ENCODE measurements around the gene SCP2.

The SCP2 gene

GRCh38 chr1:53066488-53066887 lies 139.4 kb downstream of the SCP2 start:
- peaks cover 4 to 38% (median 15%) of the 10 kb centered on the region in 5 experiments for H3K27me3 ChIP-seq (replicated peaks in 2 of 5; ENCODE audit: control insufficient read depth in 4 of 5, insufficient read depth in 5 of 5, low read length in 4 of 5)
- H3K36me3 ChIP-seq (ENCODE audit: control insufficient read depth in 4 of 4, insufficient read depth in 4 of 4, low read length in 3 of 4), result no peaks in the 10 kb centered on the region
- H3K27ac ChIP-seq (ENCODE audit: insufficient read depth in 1 of 2, low read depth in 1 of 2, low read length in 2 of 2, poor library complexity in 1 of 2, severe bottlenecking in 2 of 2), result no peak overlapping the region
- H3K9me3 ChIP-seq (ENCODE audit: control extremely low read depth in 1 of 5, control insufficient read depth in 4 of 5, insufficient read depth in 2 of 5, low read depth in 1 of 5, low read length in 4 of 5), result no peaks in the 10 kb centered on the region
- ChIA-PET POLR2A (no interaction called here), CTCF (no interaction called here)
- DNase-seq, result no peak
- H3K4me3 ChIP-seq (ENCODE audit: control insufficient read depth in 1 of 7, extremely low read depth in 1 of 7, insufficient read depth in 4 of 7, low read depth in 2 of 7, low read length in 6 of 7), result no peak overlapping the region
- peaks cover 0 to 17% (median 15%) of the 10 kb centered on the region in 4 experiments for H3K4me1 ChIP-seq (ENCODE audit: control extremely low read depth in 1 of 4, control insufficient read depth in 4 of 4, insufficient read depth in 4 of 4, low read length in 3 of 4)
- 95% methylated on average over 4 of the region's 6 CpGs for WGBS (ENCODE audit: insufficient coverage)

DNA sequence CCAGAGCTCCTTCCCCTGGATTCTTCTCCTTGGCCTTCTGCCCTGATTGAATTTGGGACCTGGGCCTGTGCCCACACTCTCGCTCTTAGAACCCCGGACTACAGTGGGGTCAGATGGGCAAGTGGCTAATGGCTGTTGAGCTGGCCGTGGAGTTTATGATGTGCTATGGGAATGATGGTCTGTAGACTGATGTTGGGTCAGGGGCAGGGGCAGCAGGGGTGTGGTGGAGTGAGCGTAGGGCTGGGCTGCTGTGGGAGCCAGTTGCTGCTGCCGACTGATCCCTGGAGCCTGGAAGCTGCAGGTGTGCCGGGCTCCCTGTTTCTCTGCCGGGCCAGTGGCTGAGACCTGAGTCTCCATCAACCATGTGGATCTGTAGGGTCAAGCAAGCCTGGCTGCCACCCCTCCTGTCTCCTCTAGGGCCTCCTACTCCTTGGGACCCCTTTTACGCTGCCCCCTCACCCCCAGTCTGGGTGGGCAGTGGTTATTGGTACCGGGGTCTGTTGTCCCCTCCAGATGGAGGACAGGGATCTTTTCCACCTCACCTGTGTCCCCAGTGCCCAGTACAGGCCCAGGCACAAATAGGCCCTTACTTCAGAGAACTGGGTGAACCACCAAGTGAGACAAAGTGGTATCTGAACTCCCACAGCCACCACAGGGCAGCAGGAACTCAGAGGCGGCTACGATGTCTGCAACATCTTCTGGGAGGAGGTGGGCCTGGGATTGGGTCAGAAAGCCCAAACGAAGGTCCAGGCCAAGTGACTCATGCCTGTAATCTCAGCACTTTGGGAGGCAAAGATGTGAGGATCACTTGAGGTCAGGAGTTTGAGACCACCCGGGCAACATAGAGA lies 140.0 kb downstream of the SCP2 start:
- 96% methylated on average over 10 of the region's 13 CpGs for WGBS (ENCODE audit: insufficient coverage)
- peaks cover 0 to 11% (median 10%) of the 10 kb centered on the region in 4 experiments for H3K4me1 ChIP-seq (ENCODE audit: control extremely low read depth in 1 of 4, control insufficient read depth in 4 of 4, insufficient read depth in 4 of 4, low read length in 3 of 4)
- no peak for DNase-seq
- H3K4me3 ChIP-seq (ENCODE audit: control insufficient read depth in 1 of 7, extremely low read depth in 1 of 7, insufficient read depth in 4 of 7, low read depth in 2 of 7, low read length in 6 of 7), result no peak overlapping the region
- peaks cover 4 to 33% (median 11%) of the 10 kb centered on the region in 5 experiments for H3K27me3 ChIP-seq (replicated peaks in 2 of 5; ENCODE audit: control insufficient read depth in 4 of 5, insufficient read depth in 5 of 5, low read length in 4 of 5)
- H3K9me3 ChIP-seq (ENCODE audit: control extremely low read depth in 1 of 5, control insufficient read depth in 4 of 5, insufficient read depth in 2 of 5, low read depth in 1 of 5, low read length in 4 of 5), result no peaks in the 10 kb centered on the region
- no peak overlapping the region for H3K27ac ChIP-seq (ENCODE audit: insufficient read depth in 1 of 2, low read depth in 1 of 2, low read length in 2 of 2, poor library complexity in 1 of 2, severe bottlenecking in 2 of 2)
- H3K36me3 ChIP-seq (ENCODE audit: control insufficient read depth in 4 of 4, insufficient read depth in 4 of 4, low read length in 3 of 4), result no peaks in the 10 kb centered on the region
- ChIA-PET CTCF (no interaction called here), POLR2A (no interaction called here)

GRCh38 chr1:53067886-53068285 lies 140.8 kb downstream of the SCP2 start:
- POLR2A ChIA-PET, result no interaction called here
- peaks cover 4 to 25% (median 11%) of the 10 kb centered on the region in 5 experiments for H3K27me3 ChIP-seq (replicated peaks in 2 of 5; ENCODE audit: control insufficient read depth in 4 of 5, insufficient read depth in 5 of 5, low read length in 4 of 5)
- H3K27ac ChIP-seq (ENCODE audit: insufficient read depth in 1 of 2, low read depth in 1 of 2, low read length in 2 of 2, poor library complexity in 1 of 2, severe bottlenecking in 2 of 2), result no peak overlapping the region
- H3K4me1 ChIP-seq (ENCODE audit: control extremely low read depth in 1 of 4, control insufficient read depth in 4 of 4, insufficient read depth in 4 of 4, low read length in 3 of 4), result peaks cover 0 to 3% (median 2%) of the 10 kb centered on the region in 4 experiments
- H3K9me3 ChIP-seq (ENCODE audit: control extremely low read depth in 1 of 5, control insufficient read depth in 4 of 5, insufficient read depth in 2 of 5, low read depth in 1 of 5, low read length in 4 of 5), result no peaks in the 10 kb centered on the region
- no peak for DNase-seq
- H3K36me3 ChIP-seq (ENCODE audit: control insufficient read depth in 4 of 4, insufficient read depth in 4 of 4, low read length in 3 of 4), result no peaks in the 10 kb centered on the region
- 100% methylated on average over 1 of the region's 2 CpGs for WGBS (ENCODE audit: insufficient coverage)
- H3K4me3 ChIP-seq (ENCODE audit: control insufficient read depth in 1 of 7, extremely low read depth in 1 of 7, insufficient read depth in 4 of 7, low read depth in 2 of 7, low read length in 6 of 7), result no peak overlapping the region
- CTCF ChIA-PET, result interaction anchor here (1.8 kb wide), 1 partner anchor 12 kb away, joined by 6 read pairs; no protein-coding TSS in a partner anchor

- no peaks in the 10 kb centered on the region for H3K9me3 ChIP-seq (ENCODE audit: control extremely low read depth in 1 of 5, control insufficient read depth in 4 of 5, insufficient read depth in 2 of 5, low read depth in 1 of 5, low read length in 4 of 5)
- no peak overlapping the region for H3K27ac ChIP-seq (ENCODE audit: insufficient read depth in 1 of 2, low read depth in 1 of 2, low read length in 2 of 2, poor library complexity in 1 of 2, severe bottlenecking in 2 of 2)
- H3K4me3 ChIP-seq (ENCODE audit: control insufficient read depth in 1 of 7, extremely low read depth in 1 of 7, insufficient read depth in 4 of 7, low read depth in 2 of 7, low read length in 6 of 7), result no peak overlapping the region
- no peaks in the 10 kb centered on the region for H3K4me1 ChIP-seq (ENCODE audit: control extremely low read depth in 1 of 4, control insufficient read depth in 4 of 4, insufficient read depth in 4 of 4, low read length in 3 of 4)
- no peaks in the 10 kb centered on the region for H3K36me3 ChIP-seq (ENCODE audit: control insufficient read depth in 4 of 4, insufficient read depth in 4 of 4, low read length in 3 of 4)
- WGBS (ENCODE audit: insufficient coverage), result 88% methylated on average over 4 of the region's 7 CpGs
- peaks cover 1 to 19% (median 7%) of the 10 kb centered on the region in 5 experiments for H3K27me3 ChIP-seq (replicated peaks in 2 of 5; ENCODE audit: control insufficient read depth in 4 of 5, insufficient read depth in 5 of 5, low read length in 4 of 5)
- no peak for DNase-seq
- POLR2A ChIA-PET, result interaction anchor here (0.6 kb wide), 1 partner anchor 106 kb away, joined by 4 read pairs; no protein-coding TSS in a partner anchor
- CTCF ChIA-PET, result interaction anchor here (1.8 kb wide), 1 partner anchor 11 kb away, joined by 6 read pairs; no protein-coding TSS in a partner anchor
These were observed 141.4 kb downstream of the SCP2 start for GRCh38 chr1:53068314-53069099.

GRCh38 chr1:53069265-53069662 lies 142.2 kb downstream of the SCP2 start:
- no peaks in the 10 kb centered on the region for H3K36me3 ChIP-seq (ENCODE audit: control insufficient read depth in 4 of 4, insufficient read depth in 4 of 4, low read length in 3 of 4)
- no peaks in the 10 kb centered on the region for H3K4me1 ChIP-seq (ENCODE audit: control extremely low read depth in 1 of 4, control insufficient read depth in 4 of 4, insufficient read depth in 4 of 4, low read length in 3 of 4)
- no peaks in the 10 kb centered on the region for H3K9me3 ChIP-seq (ENCODE audit: control extremely low read depth in 1 of 5, control insufficient read depth in 4 of 5, insufficient read depth in 2 of 5, low read depth in 1 of 5, low read length in 4 of 5)
- no peak overlapping the region for H3K4me3 ChIP-seq (ENCODE audit: control insufficient read depth in 1 of 7, extremely low read depth in 1 of 7, insufficient read depth in 4 of 7, low read depth in 2 of 7, low read length in 6 of 7)
- ChIA-PET CTCF (interaction anchor here (1.8 kb wide), 1 partner anchor 11 kb away, joined by 6 read pairs; no protein-coding TSS in a partner anchor), POLR2A (no interaction called here)
- DNase-seq, result no peak
- peaks cover 0 to 11% (median 3%) of the 10 kb centered on the region in 5 experiments for H3K27me3 ChIP-seq (replicated peaks in 2 of 5; ENCODE audit: control insufficient read depth in 4 of 5, insufficient read depth in 5 of 5, low read length in 4 of 5)
- no peak overlapping the region for H3K27ac ChIP-seq (ENCODE audit: insufficient read depth in 1 of 2, low read depth in 1 of 2, low read length in 2 of 2, poor library complexity in 1 of 2, severe bottlenecking in 2 of 2)
- WGBS (ENCODE audit: insufficient coverage), result 98% methylated on average over 7 of the region's 7 CpGs

- POLR2A ChIA-PET, result no interaction called here
- DNase-seq, result no peak
- H3K36me3 ChIP-seq (ENCODE audit: control insufficient read depth in 4 of 4, insufficient read depth in 4 of 4, low read length in 3 of 4), result no peaks in the 10 kb centered on the region
- H3K27ac ChIP-seq (ENCODE audit: insufficient read depth in 1 of 2, low read depth in 1 of 2, low read length in 2 of 2, poor library complexity in 1 of 2, severe bottlenecking in 2 of 2), result no peak overlapping the region
- peaks cover 0 to 6% (median 3%) of the 10 kb centered on the region in 5 experiments for H3K27me3 ChIP-seq (replicated peaks in 2 of 5; ENCODE audit: control insufficient read depth in 4 of 5, insufficient read depth in 5 of 5, low read length in 4 of 5)
- H3K4me3 ChIP-seq (ENCODE audit: control insufficient read depth in 1 of 7, extremely low read depth in 1 of 7, insufficient read depth in 4 of 7, low read depth in 2 of 7, low read length in 6 of 7), result no peak overlapping the region
- H3K9me3 ChIP-seq (ENCODE audit: control extremely low read depth in 1 of 5, control insufficient read depth in 4 of 5, insufficient read depth in 2 of 5, low read depth in 1 of 5, low read length in 4 of 5), result no peaks in the 10 kb centered on the region
- H3K4me1 ChIP-seq (ENCODE audit: control extremely low read depth in 1 of 4, control insufficient read depth in 4 of 4, insufficient read depth in 4 of 4, low read length in 3 of 4), result no peaks in the 10 kb centered on the region
- WGBS (ENCODE audit: insufficient coverage), result 98% methylated on average over 17 of the region's 31 CpGs
- CTCF ChIA-PET, result interaction anchor here (1.8 kb wide), 1 partner anchor 10 kb away, joined by 6 read pairs; no protein-coding TSS in a partner anchor
These were observed 142.7 kb downstream of the SCP2 start for GRCh38 chr1:53069663-53070327.

Measured in common myeloid progenitor, CD34-positive (primary cell).